H9 (cell line): ENCODE data around the gene NEK8. TPM values are rescaled to one million over a fixed set of nuclear protein-coding genes. Genes with fewer than 3 reads are reported as not detected.

Source experiments
- DNase-seq: peaks from one replicate; pipeline ENCODE4 v3.0.0-alpha.2; 2017
- H2AFZ ChIP-seq: one replicate; pipeline ENCODE4 v1.6.1; 2013; ENCODE audit warnings: mild to moderate bottlenecking, low read length, control low read depth, moderate library complexity
- H2AK5ac ChIP-seq: 2 replicates; pipeline ENCODE4 v1.6.1; 2013; ENCODE audit warnings: low read length, control low read depth, mixed read lengths; ENCODE audit not compliant: insufficient read length
- H2BK120ac ChIP-seq: one replicate; pipeline ENCODE4 v1.6.1; 2013; ENCODE audit warnings: low read depth, mild to moderate bottlenecking, low read length, control low read depth, inconsistent platforms; ENCODE audit not compliant: poor library complexity, severe bottlenecking
- H2BK12ac ChIP-seq: 2 replicates; pipeline ENCODE4 v1.6.1; 2013; ENCODE audit warnings: low read length, control low read depth, mixed read lengths, low read depth; ENCODE audit not compliant: insufficient read length
- H2BK15ac ChIP-seq: 2 replicates; pipeline ENCODE4 v1.6.1; 2013; ENCODE audit warnings: low read depth, low read length, control low read depth
- H2BK20ac ChIP-seq: one replicate; pipeline ENCODE4 v1.6.1; 2013; ENCODE audit warnings: low read depth, mild to moderate bottlenecking, low read length, control low read depth, inconsistent platforms; ENCODE audit not compliant: poor library complexity, severe bottlenecking
- H2BK5ac ChIP-seq: 2 replicates; pipeline ENCODE4 v1.6.1; 2013; ENCODE audit warnings: low read length, control low read depth, mixed read lengths; ENCODE audit not compliant: insufficient read length
- H3K14ac ChIP-seq: 2 replicates; pipeline ENCODE4 v1.6.1; 2013; ENCODE audit warnings: low read length, control low read depth; ENCODE audit not compliant: insufficient read depth
- H3K18ac ChIP-seq: 2 replicates; pipeline ENCODE4 v1.6.1; 2013; ENCODE audit warnings: low read depth, mild to moderate bottlenecking, mixed read lengths, low read length, control low read depth; ENCODE audit not compliant: insufficient read length
- H3K23ac ChIP-seq: 2 replicates; pipeline ENCODE4 v1.6.1; 2013; ENCODE audit warnings: low read length, control low read depth, mixed read lengths, low read depth; ENCODE audit not compliant: insufficient read length
- H3K23me2 ChIP-seq: 2 replicates; pipeline ENCODE4 v1.6.1; 2013; ENCODE audit warnings: low read depth, mild to moderate bottlenecking, mixed read lengths, low read length, control low read depth; ENCODE audit not compliant: insufficient read length, poor library complexity, severe bottlenecking
- H3K27ac ChIP-seq: 2 replicates; pipeline ENCODE4 v1.5.1; 2013; ENCODE audit warnings: low read length, control low read depth, mixed read lengths, low read depth; ENCODE audit not compliant: insufficient read length
- H3K27me3 ChIP-seq: 2 replicates; pipeline ENCODE4 v1.6.1; 2013; ENCODE audit warnings: low read length, control low read depth, inconsistent platforms; ENCODE audit not compliant: insufficient read depth
- H3K4ac ChIP-seq: 2 replicates; pipeline ENCODE4 v1.6.1; 2013; ENCODE audit warnings: low read depth, mild to moderate bottlenecking, control low read depth, inconsistent platforms, low read length, moderate library complexity
- H3K4me1 ChIP-seq: 2 replicates; pipeline ENCODE4 v1.6.1; 2013; ENCODE audit warnings: low read length, control low read depth, inconsistent platforms; ENCODE audit not compliant: insufficient read depth
- H3K4me2 ChIP-seq: 2 replicates; pipeline ENCODE4 v1.6.1; 2013; ENCODE audit warnings: low read length, control low read depth, mixed read lengths; ENCODE audit not compliant: insufficient read length, insufficient read depth
- H3K56ac ChIP-seq: 2 replicates; pipeline ENCODE4 v1.6.1; 2013; ENCODE audit warnings: low read depth, mild to moderate bottlenecking, mixed read lengths, low read length, control low read depth; ENCODE audit not compliant: insufficient read length
- H3K79me1 ChIP-seq: 2 replicates; pipeline ENCODE4 v1.6.1; 2013; ENCODE audit warnings: low read depth, mild to moderate bottlenecking, moderate library complexity, low read length, control low read depth, inconsistent platforms; ENCODE audit not compliant: insufficient read depth, poor library complexity, severe bottlenecking
- H3K79me2 ChIP-seq: 2 replicates; pipeline ENCODE4 v1.6.1; 2013; ENCODE audit warnings: low read length, control low read depth, inconsistent platforms; ENCODE audit not compliant: insufficient read depth
- H3K9ac ChIP-seq: 2 replicates; pipeline ENCODE4 v1.6.1; 2013; ENCODE audit warnings: low read length, control low read depth, mixed read lengths; ENCODE audit not compliant: insufficient read length; ENCODE audit errors: extremely low read depth
- H3K9me3 ChIP-seq: one replicate; pipeline ENCODE4 v1.6.1; 2013; ENCODE audit warnings: low read depth, low read length, inconsistent platforms; ENCODE audit not compliant: control insufficient read depth
- H3T11ph ChIP-seq: one replicate; pipeline ENCODE4 v1.6.1; 2013; ENCODE audit warnings: mild to moderate bottlenecking, low read length, control low read depth, inconsistent platforms
- H4K20me1 ChIP-seq: one replicate; pipeline ENCODE4 v1.6.1; 2013; ENCODE audit not compliant: control insufficient read depth, insufficient read length, insufficient read depth
- H4K5ac ChIP-seq: 2 replicates; pipeline ENCODE4 v1.6.1; 2013; ENCODE audit warnings: low read depth, mild to moderate bottlenecking, mixed read lengths, low read length, control low read depth; ENCODE audit not compliant: insufficient read length
- H4K8ac ChIP-seq: replicated peaks from 2 replicates; pipeline ENCODE4 v1.6.1; 2013; ENCODE audit warnings: low read length, control low read depth, mixed read lengths, low read depth; ENCODE audit not compliant: insufficient read length
- H4K91ac ChIP-seq: 2 replicates; pipeline ENCODE4 v1.6.1; 2013; ENCODE audit warnings: low read depth, mild to moderate bottlenecking, moderate library complexity, mixed read lengths, low read length, control low read depth; ENCODE audit not compliant: insufficient read length
- H3K27ac Mint-ChIP-seq, 3 experiments: 2 replicates in 2 of 3; 3 replicates in 1 of 3; pipeline ENCODE4 v1.8.0; 2020 to 2021; ENCODE audit warnings: mixed read lengths in 3 of 3, mild to moderate bottlenecking in 1 of 3, moderate library complexity in 1 of 3
- H3K27me3 Mint-ChIP-seq: 2 replicates; pipeline ENCODE4 v1.8.0; 2021; ENCODE audit warnings: low read depth, mild to moderate bottlenecking, moderate library complexity, mixed read lengths
- H3K36me3 Mint-ChIP-seq, 3 experiments: 2 replicates in 2 of 3; 3 replicates in 1 of 3; pipeline ENCODE4 v1.8.0; 2020 to 2021; ENCODE audit warnings: low read depth in 3 of 3, mixed read lengths in 3 of 3; ENCODE audit not compliant: insufficient read depth in 1 of 3
- H3K4me1 Mint-ChIP-seq, 2 experiments: 2 replicates each; pipeline ENCODE4 v1.8.0; 2020; ENCODE audit warnings: mixed read lengths in 2 of 2
- H3K4me3 Mint-ChIP-seq, 2 experiments: 2 replicates in 1 of 2; 3 replicates in 1 of 2; pipeline ENCODE4 v1.8.0; 2020 to 2021; ENCODE audit warnings: mild to moderate bottlenecking in 2 of 2, mixed read lengths in 2 of 2, moderate library complexity in 1 of 2
- H3K9me3 Mint-ChIP-seq, 2 experiments: 2 replicates in 1 of 2; 3 replicates in 1 of 2; pipeline ENCODE4 v1.8.0; 2020; ENCODE audit warnings: mild to moderate bottlenecking in 2 of 2, mixed read lengths in 2 of 2, moderate library complexity in 1 of 2
- WGBS: extraction: QIAGEN DNeasy Blood & Tissue Kit; methylation state at CpG from one replicate; pipeline ENCODE4 v1.1.7; 2013; ENCODE audit warnings: missing lambda C conversion rate, low lambda C conversion rate, mixed read lengths; ENCODE audit not compliant: insufficient read length; ENCODE audit errors: extremely low coverage; 5-methylcytosine and 5-hydroxymethylcytosine counted together
- total RNA-seq: library from RNA; stranded (reverse); gene quantifications from 2 replicates; pipeline ENCODE4 v1.2.1, GENCODE V29; 2021
- TF ChIP-seq, protein P1 (sequence below): fragments of 200-600 bp; sonication (generic); conservative IDR thresholded peaks from 3 replicates; pipeline ENCODE4 v1.8.0; 2021; ENCODE audit warnings: antibody characterized with exemption, mild to moderate bottlenecking

Gene NEK8
- total RNA-seq, 1 experiment from 2014 or later, result 18.8 TPM

DNA sequence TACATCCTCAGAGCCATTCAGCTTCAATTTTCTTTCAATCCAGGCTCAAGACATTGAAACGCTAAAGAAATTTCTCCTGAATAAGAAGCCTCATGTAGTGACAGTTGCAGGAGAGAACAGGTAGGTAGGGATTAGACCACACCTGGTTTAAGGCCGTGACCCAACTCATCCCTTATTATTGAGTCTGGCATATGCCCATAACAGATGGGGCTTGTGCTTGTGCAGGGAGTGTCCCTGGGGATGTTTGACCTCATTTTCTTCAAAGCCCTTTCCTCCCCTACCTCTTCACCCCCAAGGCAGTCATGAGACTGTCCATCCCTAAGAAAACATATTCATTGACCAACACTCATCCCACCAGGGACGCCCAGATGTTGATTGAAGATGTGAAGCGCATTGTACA is 42.3 kb upstream of the NEK8 start:
- TF ChIP-seq, protein P1, sequence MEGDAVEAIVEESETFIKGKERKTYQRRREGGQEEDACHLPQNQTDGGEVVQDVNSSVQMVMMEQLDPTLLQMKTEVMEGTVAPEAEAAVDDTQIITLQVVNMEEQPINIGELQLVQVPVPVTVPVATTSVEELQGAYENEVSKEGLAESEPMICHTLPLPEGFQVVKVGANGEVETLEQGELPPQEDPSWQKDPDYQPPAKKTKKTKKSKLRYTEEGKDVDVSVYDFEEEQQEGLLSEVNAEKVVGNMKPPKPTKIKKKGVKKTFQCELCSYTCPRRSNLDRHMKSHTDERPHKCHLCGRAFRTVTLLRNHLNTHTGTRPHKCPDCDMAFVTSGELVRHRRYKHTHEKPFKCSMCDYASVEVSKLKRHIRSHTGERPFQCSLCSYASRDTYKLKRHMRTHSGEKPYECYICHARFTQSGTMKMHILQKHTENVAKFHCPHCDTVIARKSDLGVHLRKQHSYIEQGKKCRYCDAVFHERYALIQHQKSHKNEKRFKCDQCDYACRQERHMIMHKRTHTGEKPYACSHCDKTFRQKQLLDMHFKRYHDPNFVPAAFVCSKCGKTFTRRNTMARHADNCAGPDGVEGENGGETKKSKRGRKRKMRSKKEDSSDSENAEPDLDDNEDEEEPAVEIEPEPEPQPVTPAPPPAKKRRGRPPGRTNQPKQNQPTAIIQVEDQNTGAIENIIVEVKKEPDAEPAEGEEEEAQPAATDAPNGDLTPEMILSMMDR, result no peak
- no peaks in the 10 kb centered on the region for H3K9me3 ChIP-seq
- H3K9ac ChIP-seq, result no peak overlapping the region
- Mint-ChIP-seq H3K4me3 (no peak overlapping the region), H3K9me3 (no peaks in the 10 kb centered on the region), H3K4me1 (no peaks in the 10 kb centered on the region), H3K27me3 (no peaks in the 10 kb centered on the region), H3K27ac (no peak overlapping the region), H3K36me3 (peaks cover 73 to 98% (median 93%) of the 10 kb centered on the region in 3 experiments; a peak in 6 of 7 replicates)
- H2BK5ac ChIP-seq, result no peak overlapping the region
- no peak overlapping the region for H3K18ac ChIP-seq
- no peak overlapping the region for H2BK20ac ChIP-seq
- H2BK120ac ChIP-seq, result no peak overlapping the region
- H2BK15ac ChIP-seq, result no peak overlapping the region
- H3K27ac ChIP-seq, result no peak overlapping the region
- no peaks in the 10 kb centered on the region for H4K20me1 ChIP-seq
- H4K91ac ChIP-seq, result no peak overlapping the region
- H3K79me2 ChIP-seq, result no peaks in the 10 kb centered on the region
- no peak overlapping the region for H3K4ac ChIP-seq
- H2BK12ac ChIP-seq, result no peak overlapping the region
- H2AK5ac ChIP-seq, result no peak overlapping the region
- H3K23me2 ChIP-seq, result no peaks in the 10 kb centered on the region
- no peaks in the 10 kb centered on the region for H3K4me1 ChIP-seq
- no peak overlapping the region for H3K23ac ChIP-seq
- DNase-seq, result no peak
- H4K8ac ChIP-seq, result no peak overlapping the region
- H3K27me3 ChIP-seq, result peaks cover 1% of the 10 kb centered on the region; the same call in 1 of the 2 replicates
- no peak overlapping the region for H3K4me2 ChIP-seq
- WGBS, result no CpG with 5 or more reads among the region's 4 CpGs
- no peak overlapping the region for H2AFZ ChIP-seq
- no peak overlapping the region for H4K5ac ChIP-seq
- no peak overlapping the region for H3K56ac ChIP-seq
- H3K79me1 ChIP-seq, result no peaks in the 10 kb centered on the region
- H3K14ac ChIP-seq, result no peak overlapping the region
- H3T11ph ChIP-seq, result no peak overlapping the region
